Measurements from ENCODE around the gene IGSF3.

- TF ChIP-seq EZH2 (IDR thresholded peaks at IDR 0.05; ENCODE audit: low read length, missing control alignments) = no peak
- TF ChIP-seq CTCF (conservative IDR thresholded peaks at IDR 0.05 in 1 of 2, IDR thresholded peaks at IDR 0.05 in 1 of 2; ENCODE audit: low read depth in 1 of 2, low read length in 2 of 2) = no peak
Observed at GRCh38 chr1:116578581-116578980, 89.0 kb downstream of the IGSF3 start.
